Measurements from ENCODE around the gene TPST1. TPM values are rescaled to one million over a fixed set of nuclear protein-coding genes. Genes with fewer than 3 reads are reported as not detected.

The TPST1 gene
- total RNA-seq = 210 and 329 TPM in 2 replicates

GRCh38 chr7:66204822-66205740, at the start of gene TPST1:
Gene TPST1 (plus strand): TSS chr7:66205334. CDS start chr7:66240426, 35,092 bp downstream.

Other genes with a start within 250 kb of the TPST1 start
- 12.6 and 15.8 TPM in 2 replicates for gene GUSB, start 223.1 kb upstream of the TPST1 start, total RNA-seq
- gene ASL, start 129.5 kb upstream of the TPST1 start, total RNA-seq = 28.0 and 44.1 TPM in 2 replicates
- gene CRCP, start 90.5 kb upstream of the TPST1 start, total RNA-seq = 26.3 and 27.9 TPM in 2 replicates

Measured in smooth muscle cell of bladder (primary cell).